Fibroblast of lung (primary cell): ENCODE measurements around the gene GSG1L. TPM values are rescaled to one million over a fixed set of nuclear protein-coding genes. Genes with fewer than 3 reads are reported as not detected.
A peak's percentile ranks its signal among the peaks of the same experiment; 100 is the strongest.

Experiments used
- DNase-seq, 2 donors: peaks; one replicate each; pipeline versions ENCODE4 v3.0.0 to v3.0.0-alpha.2; 2010; ENCODE audit warnings: low read depth in 2 of 2
- H2AFZ ChIP-seq: 2 replicates; pipeline ENCODE4 v1.5.1; 2012; ENCODE audit warnings: low read length, control low read depth, inconsistent platforms
- H3K27ac ChIP-seq: 2 replicates; pipeline ENCODE4 v1.5.1; 2011; ENCODE audit warnings: low read length, control low read depth; ENCODE audit not compliant: insufficient read depth
- H3K27me3 ChIP-seq: 2 replicates; pipeline ENCODE4 v1.5.1; 2011; ENCODE audit warnings: mild to moderate bottlenecking, low read length; ENCODE audit not compliant: control insufficient read depth, insufficient read depth
- H3K36me3 ChIP-seq: 2 replicates; pipeline ENCODE4 v1.5.1; 2011; ENCODE audit warnings: low read length; ENCODE audit not compliant: control insufficient read depth, insufficient read depth
- H3K4me1 ChIP-seq: 2 replicates; pipeline ENCODE4 v1.5.1; 2011; ENCODE audit warnings: low read length; ENCODE audit not compliant: control insufficient read depth, insufficient read depth; ENCODE audit errors: extremely low read depth
- H3K4me2 ChIP-seq: 2 replicates; pipeline ENCODE4 v1.5.1; 2011; ENCODE audit warnings: low read length, control low read depth; ENCODE audit not compliant: insufficient read depth; ENCODE audit errors: extremely low read depth
- H3K4me3 ChIP-seq, 4 experiments: fragments of 200-600 bp in 1 of 4; sonication (generic) in 1 of 4; replicated peaks in 1 of 4; 2 replicates each; pipeline ENCODE4 v1.5.1; 2011 to 2016; ENCODE audit warnings: low read length in 4 of 4, low read depth in 3 of 4, mild to moderate bottlenecking in 3 of 4, control low read depth in 2 of 4, inconsistent platforms in 1 of 4, mixed read lengths in 1 of 4; ENCODE audit not compliant: insufficient read depth in 1 of 4; ENCODE audit errors: control extremely low read depth in 1 of 4
- H3K79me2 ChIP-seq: 2 replicates; pipeline ENCODE4 v1.5.1; 2012; ENCODE audit warnings: mild to moderate bottlenecking, low read length, inconsistent platforms; ENCODE audit not compliant: control insufficient read depth, insufficient read depth
- H3K9ac ChIP-seq: 2 replicates; pipeline ENCODE4 v1.5.1; 2011; ENCODE audit warnings: mild to moderate bottlenecking, low read length, control low read depth; ENCODE audit not compliant: insufficient read depth
- H3K9me3 ChIP-seq: 2 replicates; pipeline ENCODE4 v1.5.1; 2012; ENCODE audit warnings: low read depth, low read length; ENCODE audit not compliant: control insufficient read depth, insufficient read depth
- H4K20me1 ChIP-seq: 2 replicates; pipeline ENCODE4 v1.5.1; 2011; ENCODE audit warnings: low read length; ENCODE audit not compliant: control insufficient read depth, insufficient read depth; ENCODE audit errors: extremely low read depth
- EZH2 ChIP-seq: IDR thresholded peaks from 2 replicates; pipeline ENCODE4 v1.5.1; 2012; ENCODE audit warnings: low read length, control low read depth, mild to moderate bottlenecking; ENCODE audit errors: missing control alignments
- polyA plus RNA-seq, 2 donors: library from polyadenylated mRNA; depleted of rRNA in 1 of 2; stranded (reverse) in 1 of 2; unstranded in 1 of 2; fragments of >200 nt; gene quantifications; 2 replicates each; pipeline ENCODE4 v1.2.1, GENCODE V29; 2011 to 2012; ENCODE audit warnings: missing spikeins in 1 of 2
- total RNA-seq: library from RNA; depleted of rRNA; stranded (reverse); fragments of >200 nt; gene quantifications from 2 replicates; pipeline ENCODE4 v1.2.1, GENCODE V29; 2014
- TF ChIP-seq, protein P1 (sequence below), 2 donors: IDR thresholded peaks in 1 of 2; conservative IDR thresholded peaks in 1 of 2; 1 replicate in 1 of 2; 2 replicates in 1 of 2; pipeline ENCODE4 v1.5.1; 2011 to 2012; ENCODE audit warnings: low read length in 2 of 2, control low read depth in 1 of 2, inconsistent platforms in 1 of 2, low read depth in 1 of 2, mild to moderate bottlenecking in 1 of 2

The GSG1L gene
- total and polyA plus RNA-seq, 2 donors (not counting 1 experiment from before 2014, with no cell fraction given): not detected

DNA sequence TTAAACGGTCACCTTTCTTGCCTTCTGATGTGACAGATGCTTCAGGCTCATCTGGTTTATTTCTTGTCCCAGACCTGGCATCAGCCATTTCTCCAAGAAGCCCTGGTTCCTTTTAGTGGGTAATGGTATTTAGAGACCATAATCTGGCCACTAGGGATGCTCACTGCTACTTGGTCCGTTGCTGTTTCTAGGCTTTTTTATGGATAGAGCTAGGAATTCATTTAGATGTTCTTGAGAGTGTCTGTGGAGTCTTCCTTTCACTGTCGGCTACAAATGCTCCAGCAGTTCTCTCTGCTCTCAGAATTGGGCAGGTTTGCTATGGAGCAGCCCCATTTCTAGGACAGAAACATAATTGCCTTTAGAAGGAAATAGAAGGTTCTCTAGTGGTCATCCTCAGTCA is 299.1 kb downstream of the GSG1L start:
- Histone ChIP-seq H2AFZ (no peak overlapping the region), H4K20me1 (no peaks in the 10 kb centered on the region), H3K9me3 (no peaks in the 10 kb centered on the region), H3K9ac (no peak overlapping the region), H3K27me3 (no peaks in the 10 kb centered on the region), H3K27ac (no peak overlapping the region), H3K79me2 (no peaks in the 10 kb centered on the region), H3K4me2 (no peak overlapping the region), H3K4me1 (peaks cover 3% of the 10 kb centered on the region), H3K4me3 (no peak overlapping the region), H3K36me3 (peaks cover 3% of the 10 kb centered on the region)
- DNase-seq: no peak
- TF ChIP-seq EZH2: no peak
- TF ChIP-seq, protein P1, sequence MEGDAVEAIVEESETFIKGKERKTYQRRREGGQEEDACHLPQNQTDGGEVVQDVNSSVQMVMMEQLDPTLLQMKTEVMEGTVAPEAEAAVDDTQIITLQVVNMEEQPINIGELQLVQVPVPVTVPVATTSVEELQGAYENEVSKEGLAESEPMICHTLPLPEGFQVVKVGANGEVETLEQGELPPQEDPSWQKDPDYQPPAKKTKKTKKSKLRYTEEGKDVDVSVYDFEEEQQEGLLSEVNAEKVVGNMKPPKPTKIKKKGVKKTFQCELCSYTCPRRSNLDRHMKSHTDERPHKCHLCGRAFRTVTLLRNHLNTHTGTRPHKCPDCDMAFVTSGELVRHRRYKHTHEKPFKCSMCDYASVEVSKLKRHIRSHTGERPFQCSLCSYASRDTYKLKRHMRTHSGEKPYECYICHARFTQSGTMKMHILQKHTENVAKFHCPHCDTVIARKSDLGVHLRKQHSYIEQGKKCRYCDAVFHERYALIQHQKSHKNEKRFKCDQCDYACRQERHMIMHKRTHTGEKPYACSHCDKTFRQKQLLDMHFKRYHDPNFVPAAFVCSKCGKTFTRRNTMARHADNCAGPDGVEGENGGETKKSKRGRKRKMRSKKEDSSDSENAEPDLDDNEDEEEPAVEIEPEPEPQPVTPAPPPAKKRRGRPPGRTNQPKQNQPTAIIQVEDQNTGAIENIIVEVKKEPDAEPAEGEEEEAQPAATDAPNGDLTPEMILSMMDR (conservative IDR thresholded peaks at IDR 0.05 in 1 of 2, IDR thresholded peaks at IDR 0.05 in 1 of 2; ENCODE audit: low read depth in 1 of 2, low read length in 2 of 2): no peak

DNA sequence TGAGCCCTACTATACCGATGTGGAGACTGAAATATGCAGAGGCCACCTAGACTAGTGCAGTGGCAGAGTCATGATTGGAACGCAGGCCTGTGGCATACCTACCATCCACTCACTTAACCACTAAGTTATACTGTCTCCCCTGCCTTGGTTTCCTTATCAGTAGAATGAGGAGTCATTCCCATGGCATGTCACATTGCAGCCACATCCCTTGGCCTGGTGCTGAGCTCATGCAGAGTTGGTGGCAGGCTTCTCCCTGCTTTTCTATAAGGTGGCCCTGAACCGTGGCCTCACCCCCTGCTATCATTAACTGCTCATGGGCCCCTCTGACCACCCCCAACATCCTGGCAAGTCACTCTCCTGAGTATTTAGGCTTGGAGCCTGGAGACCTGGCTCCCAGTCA is 301.1 kb downstream of the GSG1L start:
- Histone ChIP-seq H3K27ac (no peak overlapping the region), H2AFZ (no peak overlapping the region), H3K9ac (no peak overlapping the region), H4K20me1 (no peaks in the 10 kb centered on the region), H3K4me1 (peaks cover 4% of the 10 kb centered on the region), H3K79me2 (no peaks in the 10 kb centered on the region), H3K36me3 (peaks cover 3% of the 10 kb centered on the region), H3K9me3 (no peaks in the 10 kb centered on the region), H3K4me3 (no peak overlapping the region), H3K27me3 (no peaks in the 10 kb centered on the region), H3K4me2 (no peak overlapping the region)
- TF ChIP-seq, protein P1 (conservative IDR thresholded peaks at IDR 0.05 in 1 of 2, IDR thresholded peaks at IDR 0.05 in 1 of 2; ENCODE audit: low read depth in 1 of 2, low read length in 2 of 2): no peak
- TF ChIP-seq EZH2: no peak
- peak in 1 of 2 donors; percentile 96 for DNase-seq

DNA sequence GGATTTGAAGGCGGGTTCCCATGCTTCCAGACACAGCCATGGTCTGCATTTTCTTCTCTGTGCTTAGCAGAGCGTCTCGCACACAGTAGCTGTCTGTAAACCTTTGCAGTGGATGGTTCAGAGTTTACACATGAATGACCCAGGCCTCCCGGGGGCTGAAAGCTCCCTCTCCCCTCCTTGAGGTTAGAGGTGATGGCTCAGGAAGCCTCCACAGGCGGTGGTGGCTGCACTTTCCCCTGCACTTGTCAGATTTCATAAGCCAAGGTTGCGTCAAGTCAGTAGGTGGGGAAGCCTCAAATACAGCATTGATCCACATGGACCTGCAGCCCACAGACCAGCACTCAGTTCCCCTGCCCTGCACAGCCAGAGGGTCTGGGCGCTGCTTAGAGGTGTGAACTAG is 301.7 kb downstream of the GSG1L start:
- TF ChIP-seq, protein P1 (conservative IDR thresholded peaks at IDR 0.05 in 1 of 2, IDR thresholded peaks at IDR 0.05 in 1 of 2; ENCODE audit: low read depth in 1 of 2, low read length in 2 of 2): no peak
- TF ChIP-seq EZH2: no peak
- no peak overlapping the region for H3K27ac ChIP-seq
- H3K9me3 ChIP-seq: no peaks in the 10 kb centered on the region
- peaks cover 3% of the 10 kb centered on the region for H3K36me3 ChIP-seq
- no peak for DNase-seq
- H3K4me2 ChIP-seq: no peak overlapping the region
- no peak overlapping the region for H2AFZ ChIP-seq
- no peak overlapping the region for H3K4me3 ChIP-seq
- H3K9ac ChIP-seq: no peak overlapping the region
- H3K27me3 ChIP-seq: no peaks in the 10 kb centered on the region
- H3K79me2 ChIP-seq: no peaks in the 10 kb centered on the region
- H4K20me1 ChIP-seq: no peaks in the 10 kb centered on the region
- peaks cover 4% of the 10 kb centered on the region for H3K4me1 ChIP-seq
